ENCODE measurements around the gene GINS3. TPM values are rescaled to one million over a fixed set of nuclear protein-coding genes. Genes with fewer than 3 reads are reported as not detected.

The GINS3 gene
- total RNA-seq, 1 experiment from 2014 or later, result 4.2 TPM

GRCh38 chr16:58418026-58418425 is 25.8 kb downstream of the GINS3 start:
- TF ChIP-seq CTCF (IDR thresholded peaks at IDR 0.05; ENCODE audit: unreplicated experiment), result no peak
- POLR2A ChIA-PET, result interaction anchor here (0.9 to 1.8 kb wide), 3 partner anchors 9 to 63 kb away, joined by 3 to 7 read pairs (median 5); no protein-coding TSS in a partner anchor
- no TSS peak for BruUV-seq (replicated peaks)
- CTCF ChIA-PET, result interaction anchor here (0.6 to 1.4 kb wide), 4 partner anchors 10 to 117 kb away, joined by 3 to 4 read pairs (median 3); no protein-coding TSS in a partner anchor
- intact Hi-C loops (cut with micrococcal nuclease), result no loop called here
- Mint-ChIP-seq H3K27ac (ENCODE audit: low read depth, unreplicated experiment) (no peak overlapping the region), H3K4me1 (ENCODE audit: insufficient read depth, unreplicated experiment) (peaks cover 6% of the 10 kb centered on the region), H3K9me3 (ENCODE audit: unreplicated experiment) (no peaks in the 10 kb centered on the region), H3K27me3 (ENCODE audit: insufficient read depth, unreplicated experiment) (no peaks in the 10 kb centered on the region), H3K36me3 (ENCODE audit: insufficient read depth, unreplicated experiment) (no peaks in the 10 kb centered on the region), H3K4me3 (ENCODE audit: unreplicated experiment) (no peak overlapping the region)
- DNase-seq (ENCODE audit: unreplicated experiment), result no peak

GRCh38 chr16:58418601-58419000 is 26.3 kb downstream of the GINS3 start:
- Mint-ChIP-seq H3K27ac (ENCODE audit: low read depth, unreplicated experiment) (no peak overlapping the region), H3K4me1 (ENCODE audit: insufficient read depth, unreplicated experiment) (peaks cover 6% of the 10 kb centered on the region), H3K9me3 (ENCODE audit: unreplicated experiment) (no peaks in the 10 kb centered on the region), H3K4me3 (ENCODE audit: unreplicated experiment) (no peak overlapping the region), H3K36me3 (ENCODE audit: insufficient read depth, unreplicated experiment) (no peaks in the 10 kb centered on the region), H3K27me3 (ENCODE audit: insufficient read depth, unreplicated experiment) (no peaks in the 10 kb centered on the region)
- POLR2A ChIA-PET, result interaction anchor here (1.8 kb wide), 1 partner anchor 30 kb away, joined by 7 read pairs; no protein-coding TSS in a partner anchor
- DNase-seq (ENCODE audit: unreplicated experiment), result peak; percentile 55
- TF ChIP-seq CTCF (IDR thresholded peaks at IDR 0.05; ENCODE audit: unreplicated experiment), result no peak
- CTCF ChIA-PET, result interaction anchor here (0.6 to 1.4 kb wide), 4 partner anchors 11 to 117 kb away, joined by 3 to 4 read pairs (median 3); no protein-coding TSS in a partner anchor
- no TSS peak for BruUV-seq (replicated peaks)
- intact Hi-C loops (cut with micrococcal nuclease), result no loop called here

GRCh38 chr16:58419241-58419990 is 27.1 kb downstream of the GINS3 start:
- Mint-ChIP-seq H3K9me3 (ENCODE audit: unreplicated experiment) (no peaks in the 10 kb centered on the region), H3K4me3 (ENCODE audit: unreplicated experiment) (no peak overlapping the region), H3K27me3 (ENCODE audit: insufficient read depth, unreplicated experiment) (no peaks in the 10 kb centered on the region), H3K4me1 (ENCODE audit: insufficient read depth, unreplicated experiment) (peaks cover 6% of the 10 kb centered on the region), H3K36me3 (ENCODE audit: insufficient read depth, unreplicated experiment) (no peaks in the 10 kb centered on the region), H3K27ac (ENCODE audit: low read depth, unreplicated experiment) (no peak overlapping the region)
- BruUV-seq (replicated peaks), result no TSS peak
- ChIA-PET POLR2A (interaction anchor here (0.7 to 1.8 kb wide), 2 partner anchors 29 to 68 kb away, joined by 3 to 7 read pairs; no protein-coding TSS in a partner anchor), CTCF (interaction anchor here (0.7 kb wide), 1 partner anchor 10 kb away, joined by 3 read pairs; no protein-coding TSS in a partner anchor)
- TF ChIP-seq CTCF (IDR thresholded peaks at IDR 0.05; ENCODE audit: unreplicated experiment), result no peak
- intact Hi-C loops (cut with micrococcal nuclease), result no loop called here
- no peak for DNase-seq (ENCODE audit: unreplicated experiment)

- no TSS peak for BruUV-seq (replicated peaks)
- no peak for DNase-seq (ENCODE audit: unreplicated experiment)
- Mint-ChIP-seq H3K36me3 (ENCODE audit: insufficient read depth, unreplicated experiment) (no peaks in the 10 kb centered on the region), H3K4me1 (ENCODE audit: insufficient read depth, unreplicated experiment) (peaks cover 6% of the 10 kb centered on the region), H3K27ac (ENCODE audit: low read depth, unreplicated experiment) (no peak overlapping the region), H3K9me3 (ENCODE audit: unreplicated experiment) (no peaks in the 10 kb centered on the region), H3K27me3 (ENCODE audit: insufficient read depth, unreplicated experiment) (peaks cover 4% of the 10 kb centered on the region), H3K4me3 (ENCODE audit: unreplicated experiment) (no peak overlapping the region)
- POLR2A ChIA-PET, result no interaction called here
- CTCF ChIA-PET, result no interaction called here
- intact Hi-C loops (cut with micrococcal nuclease), result no loop called here
- TF ChIP-seq CTCF (IDR thresholded peaks at IDR 0.05; ENCODE audit: unreplicated experiment), result no peak
Measured at GRCh38 chr16:58421059-58421458, 28.8 kb downstream of the GINS3 start.
